GM21786 (cell line): ENCODE data around the gene ACAP2.
"Not testable (repeated sequence)": the region's sequence is repeated elsewhere in the genome, so short reads cannot be mapped to it uniquely, and the experiment has no call there.

ENCODE experiments used
- ATAC-seq: cut with Tn5 transposase; IDR thresholded peaks from one replicate; pipeline ENCODE4 v1.9.1; 2021; ENCODE audit not compliant: unreplicated experiment

ACAP2 gene

DNA sequence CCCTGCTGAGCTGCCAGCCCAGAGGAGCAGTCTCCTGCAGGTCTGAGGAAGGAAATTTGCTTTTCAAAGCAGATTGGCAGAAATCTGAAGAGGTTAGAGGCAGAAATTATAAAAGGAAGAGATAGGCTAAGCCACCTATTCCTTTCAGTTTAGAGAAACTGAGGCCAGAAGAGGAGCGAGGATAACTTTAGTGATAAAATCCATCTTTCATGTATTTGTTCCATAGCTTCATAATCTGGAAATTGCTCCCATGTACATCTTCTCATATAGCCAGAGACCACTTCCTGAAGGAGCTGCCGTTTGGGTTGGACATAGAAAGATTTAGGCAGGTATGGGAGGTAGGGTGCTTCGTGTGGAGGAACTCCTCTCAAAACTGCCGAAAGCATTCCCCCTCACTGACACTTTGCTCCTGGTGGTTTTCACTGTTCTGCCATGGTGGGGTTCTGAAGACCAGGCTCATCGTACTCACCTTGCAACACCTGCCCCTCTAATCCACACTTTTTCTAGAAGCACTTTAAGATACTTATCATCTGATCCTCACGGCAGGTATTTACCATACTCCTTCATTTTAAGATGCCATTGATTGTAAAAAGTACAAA lies 670 bp upstream of the ACAP2 start:
- no peak for ATAC-seq

DNA sequence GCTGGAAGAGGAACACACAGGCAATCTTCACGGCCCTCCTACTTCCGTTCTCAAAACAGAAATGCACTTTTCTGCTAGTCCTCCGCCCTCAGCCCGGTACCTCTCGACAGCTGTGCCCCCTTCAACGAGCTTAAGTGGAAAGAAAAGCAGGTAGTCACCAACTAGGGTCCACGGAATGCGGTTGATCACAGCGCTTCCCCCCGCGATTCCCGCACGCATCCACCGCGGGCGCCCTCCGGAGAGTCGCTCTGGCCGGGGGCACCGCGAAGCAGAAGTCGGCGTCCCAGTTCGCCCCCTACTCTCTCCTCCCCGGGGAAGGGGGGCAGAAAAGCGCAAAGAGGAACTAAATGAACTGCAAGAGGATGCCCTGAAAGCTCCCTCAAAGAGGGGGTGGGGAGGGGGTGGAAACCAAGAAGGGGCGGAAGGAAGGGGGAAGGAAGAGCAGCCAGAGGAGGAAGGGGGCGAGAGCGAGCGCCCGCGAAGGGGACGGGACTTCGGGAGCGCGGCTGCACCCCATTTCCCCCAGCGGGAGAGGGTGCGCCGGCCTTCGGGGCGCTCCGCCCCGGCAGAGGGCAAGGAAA lies 738 bp downstream of the ACAP2 start:
- peak; percentile 4 for ATAC-seq

DNA sequence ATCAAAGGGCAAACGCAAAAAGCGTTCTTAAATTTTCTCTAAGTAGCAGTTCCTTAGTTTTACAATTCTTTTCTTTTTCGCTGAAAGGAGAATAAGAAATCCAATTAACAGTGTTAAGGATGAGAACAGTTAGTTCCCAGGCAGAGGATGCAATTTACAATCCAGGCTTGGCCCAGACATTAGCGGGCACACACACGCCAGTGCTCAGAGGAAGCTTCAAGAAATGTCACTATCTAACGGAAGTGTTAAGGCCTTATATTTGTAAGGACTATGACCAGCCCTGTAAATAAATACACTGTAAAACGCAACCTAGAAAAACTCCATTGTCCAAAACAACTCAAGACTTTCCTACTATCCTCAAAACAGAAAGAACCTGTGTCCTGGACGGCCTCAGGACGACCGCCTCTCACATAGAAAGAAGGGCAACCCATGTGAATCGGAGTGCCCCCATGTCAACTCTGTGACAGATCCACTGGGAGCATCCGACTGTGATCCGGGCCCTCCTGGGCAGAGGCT lies 1.3 kb downstream of the ACAP2 start:
- ATAC-seq = no peak

DNA sequence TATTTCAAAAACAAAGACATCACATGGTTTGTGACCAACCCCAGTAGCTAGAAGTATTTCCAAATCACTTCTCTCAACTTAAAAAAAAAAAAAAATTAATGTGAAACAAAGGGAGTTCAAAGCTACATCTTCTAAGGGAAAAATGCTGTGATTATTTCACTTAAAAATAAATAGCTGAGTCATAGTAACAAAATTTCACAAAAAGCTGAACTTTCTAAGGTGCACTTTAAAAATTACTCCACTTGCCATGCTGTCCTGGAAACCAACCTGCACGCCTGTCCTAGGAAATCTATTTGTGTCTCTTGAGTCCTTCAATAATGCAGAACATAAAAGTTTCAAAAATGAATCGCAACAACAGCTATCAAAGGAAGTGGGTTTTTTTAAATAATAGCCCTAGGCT lies 1.8 kb downstream of the ACAP2 start:
- ATAC-seq = no peak

DNA sequence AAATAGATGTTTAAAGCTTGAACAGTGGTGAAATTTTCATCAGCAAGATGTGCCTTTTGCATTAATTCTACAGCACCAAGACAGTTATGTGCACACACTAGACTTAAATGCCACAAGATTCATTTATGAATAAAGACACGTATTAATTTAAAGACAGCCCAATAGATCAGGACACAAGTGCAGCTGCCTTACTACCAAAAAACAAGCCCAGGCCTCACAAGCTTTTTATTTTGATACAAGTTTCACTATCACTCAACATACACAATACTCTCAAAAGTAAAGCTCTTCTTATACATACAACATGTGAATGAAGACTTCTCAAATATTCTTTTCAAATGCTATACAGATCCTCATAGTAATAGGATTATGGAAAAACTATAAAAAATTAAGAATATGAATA lies 2.4 kb downstream of the ACAP2 start:
- ATAC-seq = no peak

DNA sequence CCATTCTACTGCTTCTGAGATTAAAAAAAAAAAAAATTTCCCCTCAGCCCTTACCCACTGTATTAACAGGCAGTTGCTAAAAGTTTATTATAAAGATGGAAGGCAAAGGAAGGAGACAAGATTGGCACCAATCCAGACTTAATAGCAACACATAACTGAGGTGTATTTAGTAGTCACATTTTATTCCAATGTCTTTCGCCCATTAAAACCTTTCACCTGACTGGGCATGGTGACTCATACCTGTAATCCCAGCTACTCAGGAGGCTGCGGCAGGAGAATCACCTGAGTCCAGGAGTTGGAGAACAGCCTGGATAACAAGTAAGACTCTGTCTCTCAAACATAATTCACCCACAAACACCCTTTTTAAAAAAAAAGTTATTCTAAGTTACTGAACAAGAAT lies 4.4 kb downstream of the ACAP2 start:
- ATAC-seq = no peak

DNA sequence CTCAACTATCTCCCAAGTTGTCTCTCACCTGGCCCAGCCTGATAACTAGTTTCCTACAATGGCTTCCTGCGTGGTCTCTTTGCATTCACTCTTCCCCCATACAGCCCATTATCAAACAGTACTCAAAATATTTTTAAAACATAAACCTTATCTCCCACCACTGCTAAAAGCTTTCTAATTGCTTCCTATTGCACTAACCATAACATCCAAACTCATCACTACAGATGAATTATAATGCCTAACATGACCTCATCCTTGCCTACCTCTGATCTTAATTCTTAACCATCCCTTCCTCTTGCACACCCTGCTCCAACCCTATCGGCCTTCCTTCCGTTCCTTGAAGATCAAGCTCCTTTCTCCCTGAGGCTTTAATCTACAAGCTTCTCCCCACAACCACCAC lies 17.0 kb downstream of the ACAP2 start:
- ATAC-seq = no peak

DNA sequence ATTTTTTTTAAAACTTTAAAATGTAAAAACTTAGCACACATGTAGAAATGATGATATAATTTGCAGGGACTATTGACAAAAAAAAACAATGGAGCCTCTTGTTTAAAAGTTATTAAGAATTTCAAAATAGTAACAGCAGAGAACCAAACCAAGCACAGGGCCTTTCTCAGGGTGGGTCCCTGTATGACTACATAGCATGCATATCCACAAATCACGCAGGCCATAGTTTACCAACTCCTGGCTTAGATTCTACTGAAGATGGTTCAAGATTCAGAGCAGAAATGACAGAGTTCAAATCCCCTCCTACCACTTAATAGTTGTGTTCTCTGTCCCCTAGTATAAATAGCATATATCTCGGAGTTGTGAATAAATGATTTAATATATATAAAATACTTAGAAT lies 19.0 kb downstream of the ACAP2 start:
- ATAC-seq = no peak

DNA sequence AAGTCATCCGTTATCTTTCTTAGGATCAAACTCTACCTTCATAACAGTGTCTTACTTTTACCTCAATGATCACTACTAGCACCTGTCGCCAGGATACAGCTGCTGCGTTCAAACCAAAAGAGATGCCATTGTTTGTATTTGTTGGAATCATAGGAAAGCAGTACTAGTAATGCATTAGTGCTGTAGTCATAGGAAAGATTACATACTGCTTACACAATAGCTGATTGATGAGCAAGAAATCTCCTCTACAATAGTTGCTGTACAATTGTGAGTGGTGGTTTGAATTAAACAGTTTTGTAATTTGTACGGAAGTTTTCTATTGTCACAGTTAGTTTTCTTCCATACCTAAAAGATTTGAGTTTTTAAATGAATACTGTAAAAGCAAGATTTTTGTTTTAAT lies 21.4 kb downstream of the ACAP2 start:
- no peak for ATAC-seq

DNA sequence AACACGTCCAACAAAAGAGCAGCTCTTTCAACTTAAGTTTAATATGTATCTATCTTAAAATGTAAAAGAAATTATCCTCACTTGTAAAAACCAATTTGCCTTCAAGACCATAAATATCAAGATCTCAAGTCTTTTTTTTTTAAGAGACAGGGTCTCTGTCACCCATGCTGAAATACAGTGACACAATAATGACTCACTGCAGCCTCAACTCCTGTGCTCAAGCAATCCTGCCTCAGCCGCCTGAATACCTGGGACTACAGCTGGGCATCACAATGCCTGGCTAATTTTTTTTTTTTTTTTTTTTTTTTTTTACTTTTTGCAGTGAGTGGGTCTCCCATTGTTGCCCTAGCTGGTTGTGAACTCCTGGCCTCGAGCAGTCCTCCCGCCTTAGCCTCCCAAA lies 26.0 kb downstream of the ACAP2 start:
- no peak for ATAC-seq

DNA sequence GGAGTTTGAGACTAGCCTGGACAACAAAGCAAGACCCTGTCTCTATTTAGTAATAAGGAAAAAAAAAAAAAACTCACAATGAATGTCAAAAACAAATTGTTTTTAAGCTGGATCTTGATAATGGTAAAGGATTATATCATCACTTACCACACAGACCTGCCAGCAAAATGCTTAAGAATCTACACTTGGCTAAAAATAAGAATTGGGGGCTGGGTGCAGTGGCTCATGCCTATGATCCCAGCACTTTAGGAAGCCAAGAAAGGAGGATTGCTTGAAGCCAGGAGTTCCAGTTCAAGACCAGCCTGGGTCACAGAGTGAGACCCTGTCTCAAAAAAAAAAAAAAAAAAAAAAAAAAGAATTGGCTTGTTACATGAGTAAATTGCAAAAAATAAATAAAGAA lies 31.0 kb downstream of the ACAP2 start:
- ATAC-seq = no peak

DNA sequence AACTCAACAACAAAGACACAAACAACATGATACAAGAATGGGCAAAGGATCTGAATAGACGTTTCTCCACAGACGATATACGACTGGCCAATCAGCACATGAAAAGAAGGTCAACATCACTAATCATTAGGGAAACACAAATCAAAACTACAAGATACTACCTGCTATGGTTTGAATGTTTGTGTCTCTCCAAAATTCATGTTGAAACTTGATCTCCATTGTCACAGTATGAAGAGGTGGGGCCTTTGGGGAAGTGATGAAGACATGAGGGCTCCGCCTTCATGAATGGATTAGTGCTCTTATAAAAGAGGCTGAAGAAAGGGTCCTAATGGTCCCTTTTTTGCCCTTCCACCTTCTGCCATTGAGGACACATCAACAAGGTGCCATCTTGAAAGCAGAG lies 32.3 kb downstream of the ACAP2 start:
- ATAC-seq = no peak

DNA sequence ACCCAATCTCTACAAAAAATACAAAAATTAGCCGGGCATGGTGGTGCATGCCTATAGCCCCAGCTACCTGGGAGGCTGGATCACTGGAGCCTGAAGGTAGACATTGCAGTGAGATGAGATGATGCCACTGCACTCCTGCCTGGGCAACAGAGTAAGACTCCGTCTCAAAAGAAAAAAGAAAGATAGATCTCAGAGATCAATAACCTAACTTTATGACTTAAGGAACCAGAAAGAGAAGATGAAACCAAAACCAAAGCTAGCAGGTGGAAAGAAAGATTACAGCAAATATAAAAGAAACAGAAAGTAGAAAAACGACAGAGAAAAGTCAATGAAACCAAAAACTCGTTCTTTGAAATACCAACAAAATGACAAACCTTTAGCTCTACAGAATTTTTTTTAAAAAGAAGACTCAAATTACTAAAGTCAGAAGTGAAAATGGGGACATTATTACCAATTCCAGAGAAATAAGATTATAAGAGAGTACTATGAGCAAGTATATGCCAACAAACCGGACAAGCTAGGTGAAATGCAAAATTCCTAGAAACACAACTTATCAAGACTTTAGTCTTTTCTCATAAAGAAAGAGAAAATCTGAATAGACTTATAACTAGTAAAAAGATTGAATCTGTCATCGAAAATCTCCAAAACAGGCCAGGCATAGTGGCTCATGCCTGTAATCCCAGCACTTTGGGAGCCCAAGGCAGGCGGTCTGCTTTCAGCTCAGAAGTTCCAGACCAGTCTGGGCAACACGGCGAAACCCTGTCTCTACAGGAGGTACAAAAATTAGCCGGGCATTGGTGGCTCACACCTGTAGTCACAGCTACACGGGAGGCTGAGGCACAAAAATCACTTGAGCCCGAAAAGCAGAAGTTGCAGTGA lies 35.0 kb downstream of the ACAP2 start:
- no peak for ATAC-seq

DNA sequence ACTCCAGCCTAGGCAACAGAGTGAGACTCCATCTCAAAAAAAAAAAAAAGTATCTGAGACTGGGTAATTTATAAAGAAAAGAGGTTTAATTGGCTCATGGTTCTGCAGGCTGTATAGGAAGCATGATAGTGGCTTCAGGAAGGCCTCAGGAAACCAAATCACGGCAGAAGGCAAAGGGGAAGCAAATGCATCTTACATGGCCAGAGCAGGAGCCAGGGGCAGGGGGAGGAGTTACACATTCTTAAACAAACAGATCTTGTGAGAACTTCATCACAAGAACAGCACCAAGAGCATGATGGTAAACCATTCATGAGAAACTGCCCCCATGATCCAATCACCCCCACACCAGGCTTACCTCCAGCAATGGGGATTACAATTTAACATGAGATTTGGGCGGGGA lies 37.2 kb downstream of the ACAP2 start:
- ATAC-seq = no peak

DNA sequence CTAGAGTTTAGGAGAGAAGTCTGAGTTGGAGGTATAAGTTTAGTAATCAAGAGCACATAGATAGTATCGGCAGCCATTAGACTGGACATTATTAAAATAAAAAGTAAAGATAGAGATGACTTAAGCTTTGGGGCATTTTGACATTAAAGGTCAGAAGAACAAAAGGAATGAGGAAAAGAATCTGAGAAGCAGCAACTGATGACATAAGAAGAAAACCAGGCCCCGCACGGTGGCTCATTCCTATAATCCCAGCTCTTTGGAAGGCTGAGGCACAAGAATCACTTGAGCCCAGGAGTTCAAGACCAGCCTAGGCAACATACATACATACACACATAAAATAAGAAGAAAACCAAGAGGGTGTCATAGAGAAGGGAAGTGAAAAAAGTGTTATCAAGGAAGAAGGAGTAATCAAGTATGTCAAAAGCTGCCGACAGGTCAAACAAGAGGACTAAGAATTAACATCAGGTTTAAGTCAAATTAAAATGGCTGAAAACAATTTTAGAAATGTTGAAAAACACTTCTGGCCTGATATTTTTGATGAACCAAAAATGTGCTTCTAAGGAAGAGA lies 38.9 kb downstream of the ACAP2 start:
- ATAC-seq = no peak

DNA sequence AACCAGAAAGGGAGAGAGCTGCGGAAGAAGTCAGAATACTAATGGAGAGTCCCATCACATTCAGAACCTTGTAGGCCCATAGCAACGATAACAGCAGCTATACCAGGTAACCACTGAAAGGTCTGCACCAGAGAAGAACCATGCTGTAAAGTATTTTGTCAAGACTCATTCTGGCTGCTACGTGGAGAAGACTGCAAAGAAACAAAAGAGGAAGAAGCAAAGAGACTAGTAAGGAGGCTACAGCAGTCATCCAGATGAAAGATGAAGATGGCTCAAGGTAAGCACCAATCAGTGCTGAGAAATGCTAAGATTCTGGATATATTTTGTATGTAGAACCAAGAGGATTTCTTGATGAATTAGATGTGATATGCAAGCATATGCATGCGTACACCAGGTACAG lies 39.6 kb downstream of the ACAP2 start:
- ATAC-seq = no peak

DNA sequence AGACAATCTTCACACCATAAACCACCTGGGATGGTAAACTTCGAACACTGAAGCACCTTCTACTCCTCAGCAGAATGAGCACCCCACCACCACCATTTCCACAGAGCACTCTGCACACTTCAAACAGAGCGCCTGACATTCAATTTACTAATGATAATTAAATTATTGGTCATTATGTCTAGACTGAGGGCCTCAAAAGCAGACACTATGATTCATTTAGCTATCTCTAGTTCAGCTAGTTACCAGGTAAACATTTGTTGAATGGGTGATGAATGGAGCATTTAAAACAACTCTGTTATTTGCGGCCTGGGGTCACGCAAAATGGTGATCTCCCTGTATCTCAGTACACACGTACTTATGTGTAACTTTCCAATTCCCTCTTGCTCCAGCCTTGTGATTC lies 40.9 kb downstream of the ACAP2 start:
- no peak for ATAC-seq

DNA sequence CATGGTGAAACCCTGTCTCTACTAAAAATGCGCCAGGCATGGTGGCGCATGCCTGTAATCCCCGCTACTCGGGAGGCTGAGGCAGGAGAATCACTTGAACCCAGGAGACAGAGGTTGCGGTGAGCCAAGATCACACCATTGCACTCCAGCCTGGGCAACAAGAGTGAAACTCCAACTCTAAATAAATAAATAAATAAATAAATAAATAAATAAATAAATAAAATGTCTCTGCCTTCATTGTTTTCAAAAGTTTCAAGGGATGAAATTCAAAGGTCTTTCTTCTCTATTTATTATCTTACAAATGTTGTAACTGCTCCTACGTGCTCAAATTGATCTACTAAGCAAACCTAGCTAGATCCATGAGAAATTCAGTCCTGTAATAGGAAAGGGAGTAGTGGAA lies 44.4 kb downstream of the ACAP2 start:
- not testable (repeated sequence) for ATAC-seq

DNA sequence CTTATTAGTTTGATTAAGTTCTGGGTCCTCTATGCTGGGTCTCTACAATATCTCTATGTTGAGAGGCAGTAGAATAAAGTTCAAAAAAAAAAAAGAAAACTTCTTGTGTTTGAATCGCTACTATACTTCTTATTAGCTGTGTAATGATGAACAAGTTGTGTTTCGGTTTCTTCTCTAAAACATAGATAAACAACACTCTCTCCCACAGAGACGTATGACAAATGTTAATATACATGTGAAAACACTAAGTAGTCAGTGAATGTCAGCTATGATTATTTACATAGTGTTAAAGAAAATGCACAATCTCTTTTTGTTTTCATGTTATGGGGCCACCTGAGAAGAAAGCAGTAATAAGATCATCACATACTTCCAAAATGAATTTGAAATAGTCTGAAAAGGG lies 45.3 kb downstream of the ACAP2 start:
- no peak for ATAC-seq

DNA sequence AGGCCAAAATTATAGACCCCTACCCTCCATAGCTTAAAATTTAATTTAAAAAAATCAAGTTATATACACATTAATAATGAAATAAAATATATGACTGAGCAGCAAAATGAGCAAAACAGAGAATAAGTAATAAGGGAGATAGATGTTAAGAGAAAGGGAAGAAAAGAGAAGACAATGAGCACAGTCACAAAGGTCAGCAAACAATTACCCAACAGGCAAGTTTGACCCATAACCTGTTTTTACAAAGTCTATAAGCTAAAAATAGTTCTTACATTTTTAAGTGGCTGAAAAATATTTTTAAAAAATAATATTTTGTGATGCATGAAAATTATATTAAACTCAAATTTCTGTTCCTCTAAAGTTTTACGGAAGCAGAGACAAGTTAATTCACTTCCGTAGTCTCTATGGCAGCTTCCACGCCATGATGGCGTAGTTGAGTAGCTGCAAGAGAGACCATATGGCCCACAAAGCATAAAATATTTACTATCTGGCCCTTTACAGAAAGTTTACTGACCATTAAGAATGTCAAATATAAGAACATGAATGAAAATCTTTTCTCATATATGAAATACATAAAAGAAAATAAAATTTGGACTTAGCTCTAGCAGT lies 47.5 kb downstream of the ACAP2 start:
- no peak for ATAC-seq

DNA sequence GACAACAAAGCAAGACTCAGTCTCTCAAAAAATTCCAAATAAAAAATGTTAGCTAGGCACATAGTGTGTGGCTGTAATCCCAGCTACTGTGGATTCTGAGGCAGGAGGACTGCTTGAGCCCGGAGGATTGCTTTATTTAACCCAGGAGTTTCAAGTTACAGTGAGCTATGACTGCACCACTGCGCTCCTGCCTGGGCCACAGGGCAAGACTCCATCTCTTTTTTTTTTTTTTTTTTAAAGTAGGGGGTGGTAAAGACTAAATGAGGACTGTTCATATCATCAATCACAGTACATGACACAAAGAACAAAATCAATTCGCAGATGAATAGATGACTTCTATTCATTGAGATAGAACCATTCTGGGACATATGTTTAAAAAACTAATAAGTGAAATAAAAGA lies 48.1 kb downstream of the ACAP2 start:
- peak; percentile 31 for ATAC-seq
